DMS153 treated with DMSO at 0.1 percent for 48 hours (cell line): ENCODE results near the gene VAC14.
"Not testable (repeated sequence)": the region's sequence is repeated elsewhere in the genome, so short reads cannot be mapped to it uniquely, and the experiment has no call there.

Source experiments
- DNase-seq: peaks from one replicate; lab custom pipeline; 2025; ENCODE audit not compliant: unreplicated experiment; lab: John Stamatoyannopoulos, UW

VAC14 gene

GRCh38 chr16:70682239-70683145 is 118.5 kb downstream of the VAC14 start:
- no peak for DNase-seq

DNA sequence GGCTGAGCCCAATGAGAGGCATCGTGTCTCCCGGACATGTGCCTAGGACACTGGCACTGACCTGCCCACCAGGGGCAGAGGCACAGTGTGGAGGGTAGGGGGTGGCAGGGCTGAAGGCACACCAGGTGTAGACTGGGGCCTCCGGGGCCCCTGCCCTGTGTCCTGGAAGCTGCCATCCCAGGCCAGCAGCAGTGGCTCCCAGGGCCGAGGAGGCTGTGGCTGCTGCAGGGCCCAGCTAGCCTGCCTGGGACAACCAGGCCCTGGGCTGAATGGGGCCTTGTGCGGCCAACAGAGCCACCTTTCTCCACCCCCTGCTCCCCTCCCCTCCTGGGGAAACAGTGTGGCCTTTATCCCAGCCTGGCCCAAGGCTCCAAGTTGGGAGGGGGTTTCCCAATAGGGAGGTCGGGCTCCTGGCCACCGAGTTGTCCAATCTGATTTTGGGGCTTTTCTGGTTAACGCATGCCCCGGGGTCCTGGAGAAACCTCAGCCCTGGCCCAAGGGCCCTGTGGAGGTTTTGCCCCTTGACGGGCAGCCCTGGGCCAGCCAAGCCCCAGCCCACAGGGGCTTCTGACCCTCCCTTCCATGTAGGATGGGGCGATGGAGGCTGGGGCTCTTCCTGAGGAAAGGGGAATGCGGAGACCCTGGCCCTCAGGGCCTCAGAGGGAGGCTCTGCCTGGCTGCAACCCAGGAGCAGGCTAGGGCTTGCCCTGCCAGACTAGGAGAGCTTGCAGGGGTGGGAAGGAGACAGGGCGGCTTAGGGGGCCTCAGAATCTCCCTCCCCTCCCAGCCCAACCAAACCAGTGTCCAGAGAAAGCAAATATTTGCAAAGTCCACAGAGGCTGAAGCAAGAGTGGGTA is 119.3 kb downstream of the VAC14 start:
- DNase-seq, result no peak

- no peak for DNase-seq
These were observed 120.2 kb downstream of the VAC14 start for GRCh38 chr16:70680495-70681381.

DNA sequence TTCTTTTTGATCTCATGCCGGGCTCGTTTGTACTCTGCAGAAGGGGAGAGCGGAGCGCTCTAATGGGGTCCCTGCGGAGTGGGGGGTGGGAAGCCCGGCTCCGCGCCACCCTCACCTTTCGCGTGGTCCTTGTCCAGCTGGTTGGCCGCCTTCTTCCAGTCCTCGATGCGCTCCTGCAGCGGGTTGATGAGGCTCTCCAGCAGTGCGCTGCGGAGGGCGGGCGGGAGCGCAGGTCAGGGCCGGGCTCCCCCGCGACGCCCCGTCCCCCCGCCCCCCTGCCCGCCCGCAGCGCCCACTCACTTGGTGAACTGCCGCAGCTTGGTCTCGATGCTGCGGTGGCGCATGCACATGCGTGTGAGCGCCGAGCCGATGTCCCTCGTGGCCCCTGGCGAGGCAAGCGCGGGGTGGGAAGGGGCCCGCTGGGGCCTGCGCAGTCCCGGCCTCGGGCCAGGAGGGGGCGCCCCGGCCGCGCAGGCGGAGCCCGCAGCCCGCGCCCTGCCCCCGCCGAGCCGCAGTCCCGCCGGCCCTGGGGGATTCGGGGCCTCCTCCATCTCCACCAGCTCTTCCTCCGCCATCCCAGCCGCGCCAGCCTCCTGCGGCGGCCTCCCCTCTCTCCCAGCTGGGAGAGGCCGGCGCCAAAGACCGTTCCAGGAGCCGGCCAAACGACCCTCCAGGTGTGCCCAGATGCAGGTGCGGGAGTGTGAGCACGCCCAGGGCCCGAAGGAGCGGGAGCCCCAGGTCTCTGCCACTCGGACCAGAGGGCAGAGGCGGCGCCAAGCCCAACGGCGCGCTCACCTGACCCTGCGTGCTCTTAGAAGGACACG is 121.1 kb downstream of the VAC14 start:
- no peak for DNase-seq

GRCh38 chr16:70678898-70679670 is 121.9 kb downstream of the VAC14 start:
- DNase-seq, result no peak

DNA sequence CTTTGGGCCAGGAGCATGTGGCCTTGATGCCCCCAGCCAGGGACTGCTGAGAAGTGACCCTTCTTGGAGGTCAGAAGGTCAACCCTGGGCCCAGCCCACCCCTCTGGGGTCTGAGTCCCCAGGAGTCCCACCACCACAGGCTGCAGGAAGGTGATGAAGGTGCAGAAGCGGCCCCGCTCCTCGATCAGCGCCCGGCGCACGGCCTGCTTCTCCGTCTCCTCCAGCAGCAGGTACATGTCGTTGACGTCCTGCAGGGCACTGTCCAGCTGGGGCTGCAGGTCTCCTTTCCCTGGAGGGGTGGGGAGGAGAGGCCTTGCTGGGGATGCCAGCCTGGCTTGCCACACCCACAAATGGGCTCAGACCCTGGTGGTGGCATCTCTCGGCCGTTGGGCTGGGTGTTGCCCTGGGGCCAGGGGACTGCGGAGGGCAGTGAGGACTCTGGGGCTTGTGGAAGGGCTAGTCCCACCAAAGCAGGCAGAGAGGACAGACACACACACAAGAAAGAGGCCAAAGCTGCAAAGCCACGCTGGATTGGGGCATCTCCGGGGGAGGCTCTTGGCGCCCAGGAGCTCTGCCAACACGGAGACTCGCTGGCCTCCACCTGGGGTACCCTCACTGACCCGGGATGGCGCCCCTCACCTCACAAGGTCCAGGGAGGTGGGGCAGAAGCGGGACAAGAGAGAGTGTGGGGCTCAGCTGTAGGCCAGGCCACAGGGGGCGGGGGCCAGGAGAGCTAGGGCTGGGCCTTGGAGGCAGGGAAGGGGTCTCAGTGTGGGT is 122.6 kb downstream of the VAC14 start:
- no peak for DNase-seq

GRCh38 chr16:70677499-70678120 is 123.3 kb downstream of the VAC14 start:
- DNase-seq, result no peak

- no peak for DNase-seq
These were observed 124.1 kb downstream of the VAC14 start for GRCh38 chr16:70676675-70677498.

- DNase-seq, result no peak
These were observed 125.0 kb downstream of the VAC14 start for GRCh38 chr16:70675851-70676513.

DNA sequence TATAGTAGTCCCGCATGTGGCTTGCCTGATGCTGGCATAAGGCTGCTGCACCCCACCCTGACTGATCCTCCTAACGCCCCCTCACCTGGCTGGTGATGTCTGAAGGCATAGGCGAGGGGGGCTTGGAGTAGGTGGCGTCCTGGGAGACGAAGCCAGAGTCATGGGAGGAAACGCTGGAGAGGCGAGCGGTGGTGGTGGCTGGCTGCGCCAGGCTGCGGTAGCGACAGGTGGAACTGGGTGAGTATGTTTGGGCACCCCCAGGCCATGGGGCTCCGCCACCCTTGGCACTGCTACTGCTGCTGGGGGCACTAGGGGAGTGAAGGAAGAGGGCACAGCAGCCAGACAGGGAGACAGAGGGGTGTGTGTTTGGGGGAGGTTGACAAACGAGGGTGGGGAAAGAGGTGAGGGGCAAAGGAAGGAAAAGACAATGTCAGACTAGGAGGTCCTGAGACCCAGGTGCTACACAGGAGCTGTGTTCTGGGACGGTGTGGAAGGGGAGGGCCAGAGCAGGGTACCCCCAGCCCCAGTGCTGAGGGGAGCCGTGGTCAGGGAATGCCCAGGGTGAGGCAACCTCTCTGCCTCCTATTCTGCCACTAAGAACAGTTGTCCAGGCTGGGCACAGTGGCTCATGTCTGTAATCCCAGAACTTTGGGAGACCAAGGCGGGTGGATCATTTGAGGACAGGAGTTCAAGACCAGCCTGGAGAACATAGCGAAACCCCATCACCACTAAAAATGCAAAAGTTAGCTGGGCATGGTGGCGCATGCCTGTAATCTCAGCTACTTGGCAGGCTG is 126.5 kb downstream of the VAC14 start:
- DNase-seq, result no peak

DNA sequence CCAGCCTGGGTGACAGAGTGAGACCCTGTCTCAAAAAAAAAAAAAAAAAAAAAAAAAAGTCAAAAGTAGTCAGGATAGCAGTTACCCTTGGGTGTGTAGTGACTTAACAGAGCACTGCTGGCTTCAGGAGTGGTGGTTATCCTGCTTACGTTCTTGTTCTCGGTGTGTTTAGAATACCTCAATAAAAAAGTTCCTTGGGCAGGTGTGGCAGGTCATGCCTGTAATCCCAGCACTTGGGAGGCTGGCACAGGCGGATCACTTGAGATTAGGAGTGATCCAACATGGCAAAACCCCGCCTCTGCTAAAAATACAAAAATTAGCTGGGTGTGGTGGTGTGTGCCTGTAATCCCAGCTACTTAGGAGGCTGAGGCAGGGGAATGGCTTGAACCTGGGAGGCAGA is 130.0 kb downstream of the VAC14 start:
- DNase-seq, result not testable (repeated sequence)

DNA sequence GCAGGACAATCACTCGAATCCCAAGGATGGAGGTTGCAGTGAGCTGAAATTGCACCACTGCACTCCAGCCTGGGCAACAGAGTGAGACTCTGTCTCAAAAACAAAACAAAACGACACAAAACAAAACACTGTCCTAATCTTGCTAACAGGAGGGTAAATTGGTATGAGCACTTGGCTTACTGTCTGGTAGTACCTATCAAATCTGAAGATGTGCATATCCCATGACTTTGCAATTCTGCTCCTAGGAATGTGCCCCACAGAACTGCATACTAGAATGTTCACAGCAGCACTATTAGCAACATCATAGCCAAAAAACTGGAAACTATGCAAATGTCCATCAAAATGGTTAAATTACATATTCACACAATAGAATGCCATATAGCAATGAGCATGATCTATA is 130.8 kb downstream of the VAC14 start:
- DNase-seq, result no peak

DNA sequence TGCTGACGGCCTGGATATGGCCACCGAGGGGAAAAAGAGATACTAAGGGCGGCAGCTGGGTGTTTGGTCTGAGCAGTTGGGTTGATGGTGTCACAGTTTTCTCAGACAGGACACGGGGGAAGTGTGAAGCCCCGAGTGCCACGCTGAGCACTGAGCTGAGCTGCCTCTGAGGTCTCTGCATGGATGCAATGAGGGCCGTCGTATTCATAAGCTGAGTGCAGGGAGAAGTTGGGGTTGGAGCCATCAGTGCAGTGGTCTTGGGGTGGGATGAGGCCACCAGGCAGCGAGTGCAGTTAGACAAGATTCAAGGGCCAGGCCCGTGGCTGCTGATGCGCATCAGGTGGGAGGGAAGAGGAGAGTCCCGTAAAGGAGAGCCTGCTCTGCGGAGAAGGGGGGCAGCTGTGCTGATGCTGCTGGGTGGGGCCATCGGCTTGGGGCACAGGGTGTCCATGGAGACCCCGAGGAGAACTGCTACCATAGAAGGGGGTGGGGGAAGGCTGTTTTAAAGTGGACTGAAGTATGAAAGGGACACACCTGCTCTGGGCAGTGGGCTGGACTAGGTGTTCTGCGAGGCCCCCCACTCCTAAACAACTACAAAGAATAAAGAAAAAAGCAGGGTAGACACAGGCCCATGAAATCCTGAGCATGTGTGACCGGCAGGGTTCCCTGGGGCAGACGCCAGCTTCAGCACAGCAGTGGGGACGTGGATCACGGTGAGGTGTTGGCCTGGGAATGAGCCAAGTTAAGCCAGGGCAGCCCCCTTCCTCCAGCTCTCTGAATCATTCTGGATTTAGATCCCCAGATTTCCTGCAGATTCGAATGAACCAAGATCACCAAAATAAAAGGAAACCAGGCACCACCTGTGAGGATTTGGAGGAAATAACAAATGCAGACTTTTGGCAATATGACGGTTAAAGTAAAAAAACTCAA is 134.9 kb downstream of the VAC14 start:
- no peak for DNase-seq

DNA sequence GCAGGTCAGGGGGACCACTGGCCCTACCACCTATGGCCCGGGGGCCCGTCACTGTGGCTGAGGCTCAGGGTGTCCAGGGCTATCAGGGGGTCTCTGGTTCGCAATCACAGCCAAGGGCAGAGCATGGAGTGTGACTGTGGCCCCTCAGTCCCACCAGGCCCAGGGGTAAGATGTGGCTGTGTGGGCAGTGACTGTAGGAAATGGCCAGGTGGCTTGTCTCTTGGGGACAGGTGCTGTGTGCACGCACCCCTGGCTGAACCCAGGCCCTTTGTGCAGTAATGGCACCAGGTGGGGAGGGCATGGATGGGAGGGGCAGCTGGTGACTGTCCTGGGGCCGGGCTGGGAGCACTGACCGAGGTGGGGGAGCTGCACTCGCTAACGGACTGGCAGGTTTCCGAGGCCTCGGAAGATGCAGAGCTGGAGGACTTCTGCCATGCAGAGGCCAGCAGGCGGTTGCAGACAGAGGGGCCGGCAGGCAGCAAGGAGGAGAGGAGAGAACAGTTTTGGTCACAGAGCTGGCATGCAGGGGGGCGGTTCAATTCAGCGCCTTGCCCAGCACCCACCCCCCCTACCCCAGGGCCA is 135.8 kb downstream of the VAC14 start:
- no peak for DNase-seq
